Chondrocyte (in vitro differentiated cells): ENCODE data around the gene ANO6. TPM values are rescaled to one million over a fixed set of nuclear protein-coding genes. Genes with fewer than 3 reads are reported as not detected.

Experiments
- DNase-seq: peaks from one replicate; pipeline ENCODE4 v3.0.0; 2021; ENCODE audit warnings: mixed read lengths, low spot score
- H3K27ac Mint-ChIP-seq: one replicate; pipeline ENCODE4 v1.8.0; 2021; ENCODE audit warnings: mild to moderate bottlenecking, moderate library complexity, mixed read lengths; ENCODE audit not compliant: unreplicated experiment
- H3K27me3 Mint-ChIP-seq: 2 replicates; pipeline ENCODE4 v1.8.0; 2021; ENCODE audit warnings: low read depth, mixed read lengths
- H3K36me3 Mint-ChIP-seq: 2 replicates; pipeline ENCODE4 v1.8.0; 2021; ENCODE audit warnings: low read depth, mixed read lengths
- H3K4me1 Mint-ChIP-seq: 2 replicates; pipeline ENCODE4 v1.8.0; 2021; ENCODE audit warnings: low read depth, mild to moderate bottlenecking, mixed read lengths
- H3K4me3 Mint-ChIP-seq: one replicate; pipeline ENCODE4 v1.8.0; 2021; ENCODE audit warnings: mild to moderate bottlenecking, moderate library complexity, mixed read lengths; ENCODE audit not compliant: unreplicated experiment
- H3K9me3 Mint-ChIP-seq: 2 replicates; pipeline ENCODE4 v1.8.0; 2021; ENCODE audit warnings: low read depth, mixed read lengths
- CTCF ChIP-seq: fragments of 200-600 bp; sonication (generic); IDR thresholded peaks from 2 replicates; pipeline ENCODE4 v1.5.0; 2021; ENCODE audit warnings: antibody characterized with exemption, mild to moderate bottlenecking, moderate library complexity
- total RNA-seq: library from RNA; stranded (reverse); gene quantifications from 3 replicates; pipeline ENCODE4 v1.2.1, GENCODE V29; 2021

ANO6 gene
- total RNA-seq, 1 donor from 2014 or later, result 75.8 TPM

- H3K36me3 Mint-ChIP-seq, result peaks cover 8% of the 10 kb centered on the region
- no peaks in the 10 kb centered on the region for H3K9me3 Mint-ChIP-seq
- H3K4me1 Mint-ChIP-seq, result peaks cover 38% of the 10 kb centered on the region
- no peaks in the 10 kb centered on the region for H3K27me3 Mint-ChIP-seq
- no peak for TF ChIP-seq CTCF
- H3K4me3 Mint-ChIP-seq, result no peak overlapping the region
- H3K27ac Mint-ChIP-seq, result peak overlapping the region; percentile 8
- DNase-seq, result no peak
Measured at GRCh38 chr12:45334396-45334795, 118.5 kb downstream of the ANO6 start.

- Mint-ChIP-seq H3K4me3 (no peak overlapping the region), H3K9me3 (no peaks in the 10 kb centered on the region), H3K36me3 (peaks cover 8% of the 10 kb centered on the region), H3K27ac (no peak overlapping the region), H3K4me1 (peaks cover 32% of the 10 kb centered on the region), H3K27me3 (no peaks in the 10 kb centered on the region)
- no peak for TF ChIP-seq CTCF
- no peak for DNase-seq
Measured at GRCh38 chr12:45336331-45336730, 120.4 kb downstream of the ANO6 start.

GRCh38 chr12:45336762-45337596 is 121.1 kb downstream of the ANO6 start:
- Mint-ChIP-seq H3K27ac (peak overlapping the region; percentile 76), H3K27me3 (no peaks in the 10 kb centered on the region), H3K9me3 (no peaks in the 10 kb centered on the region), H3K4me3 (no peak overlapping the region), H3K4me1 (peaks cover 26% of the 10 kb centered on the region), H3K36me3 (peaks cover 8% of the 10 kb centered on the region)
- TF ChIP-seq CTCF, result peak; percentile 51
- DNase-seq, result no peak

GRCh38 chr12:45337835-45338234 is 121.9 kb downstream of the ANO6 start:
- H3K4me3 Mint-ChIP-seq, result no peak overlapping the region
- H3K36me3 Mint-ChIP-seq, result peaks cover 2% of the 10 kb centered on the region
- no peaks in the 10 kb centered on the region for H3K27me3 Mint-ChIP-seq
- H3K9me3 Mint-ChIP-seq, result no peaks in the 10 kb centered on the region
- H3K4me1 Mint-ChIP-seq, result peaks cover 27% of the 10 kb centered on the region
- no peak for DNase-seq
- no peak for TF ChIP-seq CTCF
- H3K27ac Mint-ChIP-seq, result no peak overlapping the region

- no peak for DNase-seq
- no peak overlapping the region for H3K4me3 Mint-ChIP-seq
- H3K27ac Mint-ChIP-seq, result peak overlapping the region; percentile 17
- no peak for TF ChIP-seq CTCF
- peaks cover 31% of the 10 kb centered on the region for H3K4me1 Mint-ChIP-seq
- no peaks in the 10 kb centered on the region for H3K9me3 Mint-ChIP-seq
- no peaks in the 10 kb centered on the region for H3K27me3 Mint-ChIP-seq
- H3K36me3 Mint-ChIP-seq, result peaks cover 2% of the 10 kb centered on the region
Measured at GRCh38 chr12:45338272-45338671, 122.4 kb downstream of the ANO6 start.
